ENCODE results near the gene PSMD13.

- TF ChIP-seq CTCF (conservative IDR thresholded peaks at IDR 0.05; ENCODE audit: low read depth, low read length), result no peak
- TF ChIP-seq ELK1 (IDR thresholded peaks at IDR 0.05; ENCODE audit: borderline replicate concordance, low read depth, low read length), result no peak
- TF ChIP-seq MXI1 (IDR thresholded peaks at IDR 0.05; ENCODE audit: borderline replicate concordance, low read depth, low read length), result peak; percentile 58; the same call in 1 of the 2 replicates
- no peak for TF ChIP-seq RAD21 (IDR thresholded peaks at IDR 0.05; ENCODE audit: low read length)
- no peak for TF ChIP-seq CEBPB (IDR thresholded peaks at IDR 0.05; ENCODE audit: low read depth, low read length)
- no peak for TF ChIP-seq USF2 (IDR thresholded peaks at IDR 0.05; ENCODE audit: low read depth, low read length)
- TF ChIP-seq POLR2A (IDR thresholded peaks at IDR 0.05; ENCODE audit: low read depth, low read length), result peak; percentile 75
- TF ChIP-seq BHLHE40 (IDR thresholded peaks at IDR 0.05; ENCODE audit: low read depth, low read length), result no peak
- no peak for TF ChIP-seq RFX5 (IDR thresholded peaks at IDR 0.05; ENCODE audit: low read depth, low read length)
- no peak for TF ChIP-seq RCOR1 (IDR thresholded peaks at IDR 0.05; ENCODE audit: insufficient replicate concordance, low read length)
- no peak for TF ChIP-seq SMC3 (IDR thresholded peaks at IDR 0.05; ENCODE audit: low read depth, low read length)
- TF ChIP-seq MAFK (IDR thresholded peaks at IDR 0.05; ENCODE audit: low read depth, low read length), result no peak
- TF ChIP-seq FOS (IDR thresholded peaks at IDR 0.05; ENCODE audit: low read depth, low read length), result no peak
- no peak for TF ChIP-seq CHD1 (IDR thresholded peaks at IDR 0.05; ENCODE audit: low read depth, low read length)
These were observed 28.4 kb upstream of the PSMD13 start for GRCh38 chr11:208181-208916.
